SU-DHL-6 (cell line): ENCODE data around the gene ZNF770.

Experiments
- H2AFZ ChIP-seq: fragments of 200-600 bp; sonication (generic); 2 replicates; pipeline ENCODE4 v1.6.1; 2014; ENCODE audit warnings: low read depth, mild to moderate bottlenecking, moderate library complexity, mixed read lengths, antibody characterized with exemption, low read length; ENCODE audit not compliant: severe bottlenecking
- H3F3A ChIP-seq: fragments of 200-600 bp; shearing (Covaris generic); 2 replicates; pipeline ENCODE4 v1.6.0; 2016; ENCODE audit warnings: antibody characterized with exemption, mild to moderate bottlenecking; ENCODE audit not compliant: insufficient read depth
- H3K27ac ChIP-seq: fragments of 200-600 bp; sonication (generic); 2 replicates; pipeline ENCODE4 v1.5.1; 2016; ENCODE audit warnings: low read depth, mild to moderate bottlenecking, low read length, moderate library complexity, mixed read lengths
- H3K27me3 ChIP-seq: fragments of 200-600 bp; sonication (generic), shearing (Covaris generic); 2 replicates; pipeline ENCODE4 v1.6.0; 2014; ENCODE audit warnings: mild to moderate bottlenecking, low read length
- H3K36me3 ChIP-seq: fragments of 200-600 bp; sonication (generic); 2 replicates; pipeline ENCODE4 v1.6.1; 2014; ENCODE audit warnings: mild to moderate bottlenecking, low read length, mixed read lengths
- H3K4me2 ChIP-seq: fragments of 300-600, 200-600 bp; shearing (Covaris generic), sonication (generic); 2 replicates; pipeline ENCODE4 v1.6.0; 2014; ENCODE audit warnings: low read length, low read depth, mild to moderate bottlenecking; ENCODE audit not compliant: poor library complexity, severe bottlenecking
- H3K4me3 ChIP-seq: fragments of 200-600 bp; sonication (generic); 2 replicates; pipeline ENCODE4 v1.5.1; 2014; ENCODE audit warnings: antibody characterized with exemption, low read length, mild to moderate bottlenecking, mixed read lengths; ENCODE audit not compliant: insufficient read depth, poor library complexity, severe bottlenecking
- H3K79me2 ChIP-seq: fragments of 200-600 bp; sonication (generic); 2 replicates; pipeline ENCODE4 v1.6.1; 2014; ENCODE audit warnings: mild to moderate bottlenecking, low read length, moderate library complexity; ENCODE audit not compliant: insufficient read depth
- H3K9ac ChIP-seq: fragments of 200-600 bp; sonication (generic); 2 replicates; pipeline ENCODE4 v1.7.0; 2014; ENCODE audit warnings: mild to moderate bottlenecking, low read length
- H3K9me2 ChIP-seq: fragments of 200-600 bp; sonication (generic); replicated peaks from 2 replicates; pipeline ENCODE4 v1.6.1; 2014; ENCODE audit warnings: low read length; ENCODE audit not compliant: insufficient read depth
- H3K9me3 ChIP-seq: fragments of 200-600 bp; sonication (generic); 2 replicates; pipeline ENCODE4 v1.6.1; 2014; ENCODE audit warnings: low read length, mixed read lengths; ENCODE audit not compliant: insufficient read depth
- H4K20me1 ChIP-seq: fragments of 200-600 bp; sonication (generic); 2 replicates; pipeline ENCODE4 v1.6.1; 2014; ENCODE audit warnings: low read depth, mild to moderate bottlenecking, antibody characterized with exemption, low read length, moderate library complexity, mixed read lengths
- EZH2phosphoT487 ChIP-seq: fragments of 200-600 bp; sonication (generic), shearing (Covaris generic); conservative IDR thresholded peaks from 2 replicates; pipeline ENCODE4 v1.6.1; 2018; ENCODE audit warnings: mild to moderate bottlenecking, antibody characterized with exemption, low read length, moderate library complexity, mixed read lengths
- TF ChIP-seq, protein P1 (sequence below): fragments of 200-600 bp; sonication (generic); IDR thresholded peaks from one replicate; pipeline ENCODE4 v1.5.1; 2017; ENCODE audit warnings: antibody characterized with exemption, mild to moderate bottlenecking, low read length, moderate library complexity; ENCODE audit not compliant: insufficient read depth, poor library complexity, severe bottlenecking

The ZNF770 gene

DNA sequence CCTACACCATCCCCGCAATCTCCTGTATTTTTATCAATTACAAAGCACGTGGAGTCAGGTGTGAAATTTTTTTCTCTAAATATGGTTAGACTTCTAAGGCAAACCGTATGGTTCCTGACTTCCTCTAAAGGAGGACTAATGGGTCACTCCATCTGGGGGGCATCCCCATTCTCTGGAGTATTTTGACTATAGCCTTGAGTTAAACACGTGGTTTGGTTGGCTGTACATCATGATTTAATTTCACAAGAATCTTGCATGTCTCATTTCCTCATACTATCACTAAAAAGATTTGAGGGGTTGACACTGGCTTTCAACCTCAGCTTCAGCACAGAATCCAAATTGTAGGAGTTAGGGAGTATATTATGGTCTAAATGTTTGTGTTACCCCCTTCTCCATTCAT, 25.3 kb upstream of the ZNF770 start:
- Histone ChIP-seq H3K9me3 (no peaks in the 10 kb centered on the region), H3K27me3 (peaks cover 3% of the 10 kb centered on the region; the same call in 1 of the 2 replicates), H3K4me3 (no peak overlapping the region), H3F3A (no peaks in the 10 kb centered on the region), H3K36me3 (no peaks in the 10 kb centered on the region), H3K4me2 (no peak overlapping the region), H3K27ac (no peak overlapping the region), H3K9me2 (no peaks in the 10 kb centered on the region), H4K20me1 (no peaks in the 10 kb centered on the region), H3K79me2 (no peaks in the 10 kb centered on the region), H2AFZ (no peak overlapping the region), H3K9ac (no peak overlapping the region)
- TF ChIP-seq, protein P1, sequence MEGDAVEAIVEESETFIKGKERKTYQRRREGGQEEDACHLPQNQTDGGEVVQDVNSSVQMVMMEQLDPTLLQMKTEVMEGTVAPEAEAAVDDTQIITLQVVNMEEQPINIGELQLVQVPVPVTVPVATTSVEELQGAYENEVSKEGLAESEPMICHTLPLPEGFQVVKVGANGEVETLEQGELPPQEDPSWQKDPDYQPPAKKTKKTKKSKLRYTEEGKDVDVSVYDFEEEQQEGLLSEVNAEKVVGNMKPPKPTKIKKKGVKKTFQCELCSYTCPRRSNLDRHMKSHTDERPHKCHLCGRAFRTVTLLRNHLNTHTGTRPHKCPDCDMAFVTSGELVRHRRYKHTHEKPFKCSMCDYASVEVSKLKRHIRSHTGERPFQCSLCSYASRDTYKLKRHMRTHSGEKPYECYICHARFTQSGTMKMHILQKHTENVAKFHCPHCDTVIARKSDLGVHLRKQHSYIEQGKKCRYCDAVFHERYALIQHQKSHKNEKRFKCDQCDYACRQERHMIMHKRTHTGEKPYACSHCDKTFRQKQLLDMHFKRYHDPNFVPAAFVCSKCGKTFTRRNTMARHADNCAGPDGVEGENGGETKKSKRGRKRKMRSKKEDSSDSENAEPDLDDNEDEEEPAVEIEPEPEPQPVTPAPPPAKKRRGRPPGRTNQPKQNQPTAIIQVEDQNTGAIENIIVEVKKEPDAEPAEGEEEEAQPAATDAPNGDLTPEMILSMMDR, result no peak
- TF ChIP-seq EZH2phosphoT487, result no peak

DNA sequence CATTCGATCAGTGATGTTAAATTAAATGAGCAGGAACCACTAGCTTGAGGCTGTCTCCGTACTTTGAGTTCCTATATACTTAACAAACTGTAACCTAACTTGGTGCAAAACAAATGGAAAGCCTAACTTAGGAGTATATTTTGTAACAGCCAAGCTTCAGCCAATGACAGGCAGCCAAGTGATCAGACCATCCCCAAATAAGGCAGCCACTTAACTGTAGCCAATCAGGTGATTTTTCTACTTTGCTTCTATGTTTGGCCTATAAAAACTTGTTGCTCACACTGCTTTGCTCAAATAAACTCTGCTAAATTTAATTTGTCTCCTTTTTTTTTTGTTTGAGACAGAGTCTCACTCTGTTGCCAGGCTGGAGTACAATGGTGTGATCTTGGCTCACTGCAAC, 19.3 kb upstream of the ZNF770 start:
- TF ChIP-seq EZH2phosphoT487, result no peak
- no peak overlapping the region for H3K4me2 ChIP-seq
- H2AFZ ChIP-seq, result no peak overlapping the region
- H3K27me3 ChIP-seq, result no peaks in the 10 kb centered on the region
- no peak overlapping the region for H3K9ac ChIP-seq
- H3K79me2 ChIP-seq, result no peaks in the 10 kb centered on the region
- no peaks in the 10 kb centered on the region for H3F3A ChIP-seq
- H3K36me3 ChIP-seq, result no peaks in the 10 kb centered on the region
- no peaks in the 10 kb centered on the region for H3K9me2 ChIP-seq
- no peak overlapping the region for H3K27ac ChIP-seq
- no peak overlapping the region for H3K4me3 ChIP-seq
- H3K9me3 ChIP-seq, result no peaks in the 10 kb centered on the region
- H4K20me1 ChIP-seq, result no peaks in the 10 kb centered on the region

DNA sequence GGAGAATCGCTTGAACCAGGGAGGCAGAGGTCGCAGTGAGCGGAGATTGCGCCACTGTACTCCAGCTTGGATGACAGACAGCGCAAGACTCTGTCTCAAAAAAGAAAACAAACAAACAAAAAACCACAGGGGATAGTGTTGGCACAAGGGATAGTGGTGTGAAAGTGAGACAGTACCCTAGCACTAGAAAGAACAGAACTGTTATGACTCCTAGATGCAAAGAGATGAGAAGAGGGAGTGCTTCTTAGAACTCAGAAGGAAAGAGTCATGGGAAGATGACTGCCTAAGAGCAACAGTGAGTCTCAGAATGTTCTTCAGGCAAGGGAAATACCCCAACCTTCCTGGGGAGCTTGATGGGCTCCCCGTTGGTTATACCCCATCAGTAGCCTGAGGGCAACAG, 17.8 kb upstream of the ZNF770 start:
- Histone ChIP-seq H3K36me3 (no peaks in the 10 kb centered on the region), H3K79me2 (no peaks in the 10 kb centered on the region), H3K9ac (no peak overlapping the region), H2AFZ (no peak overlapping the region), H4K20me1 (no peaks in the 10 kb centered on the region), H3F3A (no peaks in the 10 kb centered on the region), H3K4me2 (no peak overlapping the region), H3K4me3 (no peak overlapping the region), H3K27me3 (no peaks in the 10 kb centered on the region), H3K27ac (no peak overlapping the region), H3K9me2 (no peaks in the 10 kb centered on the region), H3K9me3 (no peaks in the 10 kb centered on the region)
- no peak for TF ChIP-seq EZH2phosphoT487
- TF ChIP-seq, protein P1, result no peak

DNA sequence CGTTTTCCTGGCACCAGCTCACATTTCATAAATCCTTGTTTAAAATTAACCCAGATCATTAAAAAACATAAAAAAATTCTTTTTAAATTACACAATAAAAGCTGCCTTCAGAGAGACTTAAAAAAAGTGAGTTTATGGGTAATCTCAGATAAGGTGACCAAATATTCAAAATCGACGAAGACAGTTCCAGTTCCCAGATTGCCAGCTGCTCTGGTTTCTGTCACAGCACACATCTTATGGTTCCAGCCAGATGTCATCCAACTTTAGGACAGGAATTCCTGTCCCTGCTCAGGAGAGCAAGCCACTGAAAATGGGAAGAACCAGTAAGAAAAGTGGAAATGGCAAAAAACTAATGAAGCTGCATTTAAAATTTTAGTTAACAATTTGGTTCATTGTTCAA, 15.8 kb upstream of the ZNF770 start:
- H2AFZ ChIP-seq, result no peak overlapping the region
- H3K27ac ChIP-seq, result no peak overlapping the region
- H3K27me3 ChIP-seq, result no peaks in the 10 kb centered on the region
- no peak overlapping the region for H3K9ac ChIP-seq
- no peaks in the 10 kb centered on the region for H3K9me2 ChIP-seq
- H3K9me3 ChIP-seq, result no peaks in the 10 kb centered on the region
- H3K79me2 ChIP-seq, result no peaks in the 10 kb centered on the region
- no peak overlapping the region for H3K4me3 ChIP-seq
- TF ChIP-seq, protein P1, result no peak
- no peak for TF ChIP-seq EZH2phosphoT487
- no peaks in the 10 kb centered on the region for H3F3A ChIP-seq
- no peaks in the 10 kb centered on the region for H4K20me1 ChIP-seq
- H3K36me3 ChIP-seq, result no peaks in the 10 kb centered on the region
- H3K4me2 ChIP-seq, result no peak overlapping the region
